Activated T-cell treated with anti-CD3 and anti-CD28 coated beads for 4 hours (primary cell): ENCODE measurements around the gene ADGRF5.

Experiments
- DNase-seq: peaks from one replicate; pipeline ENCODE4 v3.0.0-alpha.2; 2020

The ADGRF5 gene

GRCh38 chr6:46921731-46922130 is at the start of gene ADGRF5:
Gene ADGRF5 (minus strand): TSS chr6:46921938. CDS start chr6:46906762, 15,176 bp downstream.
- DNase-seq, result no peak

GRCh38 chr6:46969206-46969605 is 47.5 kb upstream of the ADGRF5 start:
- DNase-seq, result no peak

- DNase-seq, result no peak
Observed at GRCh38 chr6:46967826-46968349, 46.1 kb upstream of the ADGRF5 start.

GRCh38 chr6:46964716-46965519 is 43.2 kb upstream of the ADGRF5 start:
- no peak for DNase-seq

- no peak for DNase-seq
Observed at GRCh38 chr6:46963626-46964025, 41.9 kb upstream of the ADGRF5 start.

- DNase-seq, result no peak
Observed at GRCh38 chr6:46963039-46963438, 41.3 kb upstream of the ADGRF5 start.

- no peak for DNase-seq
Observed at GRCh38 chr6:46961711-46962110, 40.0 kb upstream of the ADGRF5 start.

- no peak for DNase-seq
Observed at GRCh38 chr6:46961232-46961631, 39.5 kb upstream of the ADGRF5 start.

GRCh38 chr6:46959419-46959818 is 37.7 kb upstream of the ADGRF5 start:
- no peak for DNase-seq

- DNase-seq, result no peak
Observed at GRCh38 chr6:46956409-46956808, 34.7 kb upstream of the ADGRF5 start.

GRCh38 chr6:46954837-46955451 is 33.2 kb upstream of the ADGRF5 start:
- no peak for DNase-seq

GRCh38 chr6:46953921-46954320 is 32.2 kb upstream of the ADGRF5 start:
- no peak for DNase-seq

- DNase-seq, result no peak
Observed at GRCh38 chr6:46949632-46950280, 28.0 kb upstream of the ADGRF5 start.

- DNase-seq, result no peak
Observed at GRCh38 chr6:46948699-46949098, 27.0 kb upstream of the ADGRF5 start.

GRCh38 chr6:46947497-46947896 is 25.8 kb upstream of the ADGRF5 start:
- no peak for DNase-seq

GRCh38 chr6:46940433-46941226 is 18.9 kb upstream of the ADGRF5 start:
- DNase-seq, result no peak

GRCh38 chr6:46937642-46938041 is 15.9 kb upstream of the ADGRF5 start:
- DNase-seq, result no peak

- DNase-seq, result no peak
Observed at GRCh38 chr6:46935687-46936086, 13.9 kb upstream of the ADGRF5 start.

- no peak for DNase-seq
Observed at GRCh38 chr6:46933751-46934150, 12.0 kb upstream of the ADGRF5 start.

GRCh38 chr6:46932526-46933319 is 11.0 kb upstream of the ADGRF5 start:
- DNase-seq, result no peak

- no peak for DNase-seq
Observed at GRCh38 chr6:46931416-46931815, 9.7 kb upstream of the ADGRF5 start.

- no peak for DNase-seq
Observed at GRCh38 chr6:46930331-46930730, 8.6 kb upstream of the ADGRF5 start.
